ENCODE results near the gene PRKCSH. TPM values are rescaled to one million over a fixed set of nuclear protein-coding genes. Genes with fewer than 3 reads are reported as not detected.

Gene PRKCSH
- total and polyA plus RNA-seq, 10 of the 15 experiments (the other 5 are each of a cell fraction or from before 2014, with no cell fraction given): 1.1 to 280 (median 44.1) TPM

DNA sequence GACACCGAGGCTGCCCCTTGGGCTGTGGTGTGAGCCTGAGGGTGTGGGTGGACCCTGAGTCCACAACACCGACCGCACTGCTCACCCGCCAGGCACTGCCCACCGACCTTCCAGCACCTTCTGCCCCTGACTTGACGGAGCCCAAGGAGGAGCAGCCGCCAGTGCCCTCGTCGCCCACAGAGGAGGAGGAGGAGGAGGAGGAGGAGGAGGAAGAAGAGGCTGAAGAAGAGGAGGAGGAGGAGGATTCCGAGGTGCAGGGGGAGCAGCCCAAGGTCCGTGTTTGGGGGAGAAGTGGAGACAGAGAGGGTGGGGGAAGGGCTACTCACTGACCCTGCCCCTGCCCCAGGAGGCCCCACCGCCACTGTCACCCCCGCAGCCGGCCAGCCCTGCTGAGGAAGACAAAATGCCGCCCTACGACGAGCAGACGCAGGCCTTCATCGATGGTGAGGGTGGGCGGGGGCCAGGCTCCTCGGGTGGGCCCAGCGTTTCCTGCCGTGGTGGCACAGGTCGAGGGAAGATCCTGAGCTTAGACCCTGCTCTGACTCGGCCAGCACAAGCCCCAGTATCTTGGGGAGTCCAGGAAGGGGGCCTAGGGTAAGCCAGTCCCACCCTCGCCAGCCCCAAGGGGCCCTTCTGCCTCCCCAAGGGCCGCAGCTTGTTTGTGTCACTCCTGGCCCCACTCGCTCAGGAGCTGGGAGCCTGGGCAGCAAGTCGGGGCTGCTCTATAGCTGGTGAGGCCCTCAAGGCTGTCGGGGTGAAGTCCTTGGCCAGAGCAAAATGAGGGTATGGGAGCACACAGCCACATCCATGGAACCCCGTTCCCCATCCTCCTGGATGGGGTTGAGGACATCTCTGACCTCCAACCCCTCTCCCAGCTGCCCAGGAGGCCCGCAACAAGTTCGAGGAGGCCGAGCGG lies 12.2 kb downstream of the PRKCSH start:
- BruUV-seq (replicated peaks): no TSS peak
- in situ Hi-C loops (cut with MboI) (no loop called here), intact Hi-C loops (cut with micrococcal nuclease; ENCODE audit: unreplicated experiment) (loop anchor here (2.0 kb wide), 1 partner anchor 67 kb away; no protein-coding TSS in a partner anchor)
- CTCF ChIA-PET: interaction anchor here (0.5 to 3.1 kb wide), 5 partner anchors 35 to 121 kb away, joined by 3 to 10 read pairs (median 3); partner anchors contain the start of gene SWSAP1
- H3K79me2 ChIP-seq (ENCODE audit: control insufficient read depth, insufficient read depth, low read length): no peaks in the 10 kb centered on the region
- DNase-seq (ENCODE audit: low read depth, low spot score): no peak
- peaks cover 4 to 35% of the 10 kb centered on the region in 2 experiments; a peak in 3 of 4 replicates for H3K36me3 ChIP-seq (ENCODE audit: control insufficient read depth in 2 of 2, insufficient read depth in 2 of 2, low read length in 1 of 2)
- no peaks in the 10 kb centered on the region for H3K27me3 ChIP-seq (replicated peaks in 1 of 2; ENCODE audit: control insufficient read depth in 2 of 2, insufficient read depth in 2 of 2, low read length in 1 of 2)
- no peak for ATAC-seq
- no peak overlapping the region for H2AFZ ChIP-seq (ENCODE audit: control insufficient read depth, low read depth, low read length)
- no peak for FAIRE-seq
- H3K4me1 ChIP-seq (ENCODE audit: control insufficient read depth, insufficient read depth, low read length): 0 out of 2 replicates have a peak, but pooled peaks cover 4% of the 10 kb centered on the region
- POLR2A ChIA-PET: no interaction called here
- no peak overlapping the region for H3K4me2 ChIP-seq (ENCODE audit: control insufficient read depth, insufficient read depth)
- SMC1A ChIA-PET (ENCODE audit: uncharacterized antibody, unreplicated experiment): no interaction called here
- no peaks in the 10 kb centered on the region for H4K20me1 ChIP-seq (ENCODE audit: control insufficient read depth, insufficient read depth)
- no peak overlapping the region for H3K4me3 ChIP-seq
- H3K27ac ChIP-seq (ENCODE audit: control insufficient read depth, insufficient read depth): no peak overlapping the region
- RAD21 ChIA-PET (ENCODE audit: unreplicated experiment): interaction anchor here (0.6 to 1.5 kb wide), 4 partner anchors 20 to 484 kb away, joined by 3 read pairs; partner anchors contain the start of gene SWSAP1
- H3K9me3 ChIP-seq (replicated peaks; ENCODE audit: control insufficient read depth, insufficient read depth, low read length): no peaks in the 10 kb centered on the region
- no peak overlapping the region for H3K9ac ChIP-seq (ENCODE audit: control insufficient read depth, insufficient read depth, low read length)
- 74% methylated on average over 30 of the region's 35 CpGs for WGBS (ENCODE audit: insufficient coverage, insufficient replicate concordance, low lambda C conversion rate, missing lambda C conversion rate)
- TF ChIP-seq NFIC (IDR thresholded peaks at IDR 0.05; ENCODE audit: low read depth, low read length) (no peak), KAT2A (conservative IDR thresholded peaks at IDR 0.05; ENCODE audit: control insufficient read depth, low read depth, low read length) (no peak), SIX5 (IDR thresholded peaks at IDR 0.05; ENCODE audit: low read depth, low read length, severe bottlenecking) (no peak), EZH2 (IDR thresholded peaks at IDR 0.05; ENCODE audit: borderline replicate concordance, control insufficient read depth, low read depth, low read length) (no peak), SMAD1 (IDR thresholded peaks at IDR 0.05; ENCODE audit: low read depth, partially characterized antibody) (no peak), CHD1 (IDR thresholded peaks at IDR 0.05; ENCODE audit: low read depth, low read length) (no peak), SREBF2 (IDR thresholded peaks at IDR 0.05; ENCODE audit: low read length) (no peak), TAF1 (IDR thresholded peaks at IDR 0.05; ENCODE audit: borderline replicate concordance, low read depth, low read length) (no peak), ZSCAN29 (IDR thresholded peaks at IDR 0.05) (no peak), BCL11A (IDR thresholded peaks at IDR 0.05; ENCODE audit: low read depth, low read length) (no peak), POU2F2 (IDR thresholded peaks at IDR 0.05; ENCODE audit: borderline replicate concordance, low read depth, low read length) (no peak), CREB1 (IDR thresholded peaks at IDR 0.05; ENCODE audit: low read depth) (no peak), CBX3 (IDR thresholded peaks at IDR 0.05; ENCODE audit: borderline replicate concordance, low read depth) (no peak)
- TF ChIP-seq, protein P1, sequence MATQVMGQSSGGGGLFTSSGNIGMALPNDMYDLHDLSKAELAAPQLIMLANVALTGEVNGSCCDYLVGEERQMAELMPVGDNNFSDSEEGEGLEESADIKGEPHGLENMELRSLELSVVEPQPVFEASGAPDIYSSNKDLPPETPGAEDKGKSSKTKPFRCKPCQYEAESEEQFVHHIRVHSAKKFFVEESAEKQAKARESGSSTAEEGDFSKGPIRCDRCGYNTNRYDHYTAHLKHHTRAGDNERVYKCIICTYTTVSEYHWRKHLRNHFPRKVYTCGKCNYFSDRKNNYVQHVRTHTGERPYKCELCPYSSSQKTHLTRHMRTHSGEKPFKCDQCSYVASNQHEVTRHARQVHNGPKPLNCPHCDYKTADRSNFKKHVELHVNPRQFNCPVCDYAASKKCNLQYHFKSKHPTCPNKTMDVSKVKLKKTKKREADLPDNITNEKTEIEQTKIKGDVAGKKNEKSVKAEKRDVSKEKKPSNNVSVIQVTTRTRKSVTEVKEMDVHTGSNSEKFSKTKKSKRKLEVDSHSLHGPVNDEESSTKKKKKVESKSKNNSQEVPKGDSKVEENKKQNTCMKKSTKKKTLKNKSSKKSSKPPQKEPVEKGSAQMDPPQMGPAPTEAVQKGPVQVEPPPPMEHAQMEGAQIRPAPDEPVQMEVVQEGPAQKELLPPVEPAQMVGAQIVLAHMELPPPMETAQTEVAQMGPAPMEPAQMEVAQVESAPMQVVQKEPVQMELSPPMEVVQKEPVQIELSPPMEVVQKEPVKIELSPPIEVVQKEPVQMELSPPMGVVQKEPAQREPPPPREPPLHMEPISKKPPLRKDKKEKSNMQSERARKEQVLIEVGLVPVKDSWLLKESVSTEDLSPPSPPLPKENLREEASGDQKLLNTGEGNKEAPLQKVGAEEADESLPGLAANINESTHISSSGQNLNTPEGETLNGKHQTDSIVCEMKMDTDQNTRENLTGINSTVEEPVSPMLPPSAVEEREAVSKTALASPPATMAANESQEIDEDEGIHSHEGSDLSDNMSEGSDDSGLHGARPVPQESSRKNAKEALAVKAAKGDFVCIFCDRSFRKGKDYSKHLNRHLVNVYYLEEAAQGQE (IDR thresholded peaks at IDR 0.05; ENCODE audit: low read depth, low read length): no peak
- TF ChIP-seq, protein P2, sequence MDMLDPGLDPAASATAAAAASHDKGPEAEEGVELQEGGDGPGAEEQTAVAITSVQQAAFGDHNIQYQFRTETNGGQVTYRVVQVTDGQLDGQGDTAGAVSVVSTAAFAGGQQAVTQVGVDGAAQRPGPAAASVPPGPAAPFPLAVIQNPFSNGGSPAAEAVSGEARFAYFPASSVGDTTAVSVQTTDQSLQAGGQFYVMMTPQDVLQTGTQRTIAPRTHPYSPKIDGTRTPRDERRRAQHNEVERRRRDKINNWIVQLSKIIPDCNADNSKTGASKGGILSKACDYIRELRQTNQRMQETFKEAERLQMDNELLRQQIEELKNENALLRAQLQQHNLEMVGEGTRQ (IDR thresholded peaks at IDR 0.05; ENCODE audit: borderline replicate concordance, low read depth, low read length): no peak
- TF ChIP-seq, protein P3, sequence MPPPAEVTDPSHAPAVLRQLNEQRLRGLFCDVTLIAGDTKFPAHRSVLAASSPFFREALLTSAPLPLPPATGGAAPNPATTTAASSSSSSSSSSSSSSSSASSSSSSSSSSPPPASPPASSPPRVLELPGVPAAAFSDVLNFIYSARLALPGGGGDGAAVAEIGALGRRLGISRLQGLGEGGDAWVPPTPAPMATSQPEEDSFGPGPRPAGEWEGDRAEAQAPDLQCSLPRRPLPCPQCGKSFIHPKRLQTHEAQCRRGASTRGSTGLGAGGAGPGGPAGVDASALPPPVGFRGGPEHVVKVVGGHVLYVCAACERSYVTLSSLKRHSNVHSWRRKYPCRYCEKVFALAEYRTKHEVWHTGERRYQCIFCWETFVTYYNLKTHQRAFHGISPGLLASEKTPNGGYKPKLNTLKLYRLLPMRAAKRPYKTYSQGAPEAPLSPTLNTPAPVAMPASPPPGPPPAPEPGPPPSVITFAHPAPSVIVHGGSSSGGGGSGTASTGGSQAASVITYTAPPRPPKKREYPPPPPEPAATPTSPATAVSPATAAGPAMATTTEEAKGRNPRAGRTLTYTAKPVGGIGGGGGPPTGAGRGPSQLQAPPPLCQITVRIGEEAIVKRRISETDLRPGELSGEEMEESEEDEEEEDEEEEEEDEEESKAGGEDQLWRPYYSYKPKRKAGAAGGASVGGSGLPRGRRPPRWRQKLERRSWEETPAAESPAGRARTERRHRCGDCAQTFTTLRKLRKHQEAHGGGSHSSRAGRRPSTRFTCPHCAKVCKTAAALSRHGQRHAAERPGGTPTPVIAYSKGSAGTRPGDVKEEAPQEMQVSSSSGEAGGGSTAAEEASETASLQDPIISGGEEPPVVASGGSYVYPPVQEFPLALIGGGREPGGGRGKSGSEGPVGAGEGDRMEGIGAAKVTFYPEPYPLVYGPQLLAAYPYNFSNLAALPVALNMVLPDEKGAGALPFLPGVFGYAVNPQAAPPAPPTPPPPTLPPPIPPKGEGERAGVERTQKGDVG (CRISPR knock-in tag; IDR thresholded peaks at IDR 0.05): no peak

Measured in GM12878 (cell line).